HEK293 (cell line): ENCODE measurements around the gene NFE2L1.

Experiments used
- FEZF1 ChIP-seq: fragments of 450-650 bp; formaldehyde crosslinking; IDR thresholded peaks from 2 replicates; pipeline ENCODE4 v1.5.1; 2016; ENCODE audit warnings: missing biosample characterization, missing genetic modification characterization
- OSR2 ChIP-seq: fragments of 450-650 bp; formaldehyde crosslinking; IDR thresholded peaks from 2 replicates; pipeline ENCODE4 v1.5.1; 2016; ENCODE audit warnings: missing biosample characterization, missing genetic modification characterization
- SP7 ChIP-seq: fragments of 450-650 bp; formaldehyde crosslinking; IDR thresholded peaks from 2 replicates; pipeline ENCODE4 v1.5.1; 2016; ENCODE audit warnings: missing biosample characterization, missing genetic modification characterization
- TRIM28 ChIP-seq: IDR thresholded peaks from 2 replicates; pipeline ENCODE4 v1.6.1; 2011; ENCODE audit warnings: low read length, control low read depth, borderline replicate concordance
- YY2 ChIP-seq: fragments of 450-650 bp; formaldehyde crosslinking; IDR thresholded peaks from 2 replicates; pipeline ENCODE4 v1.5.1; 2016; ENCODE audit warnings: missing biosample characterization, missing genetic modification characterization
- ZBTB20 ChIP-seq: fragments of 450-650 bp; formaldehyde crosslinking; IDR thresholded peaks from 2 replicates; pipeline ENCODE4 v1.5.1; 2016; ENCODE audit warnings: missing biosample characterization, missing genetic modification characterization
- ZBTB48 ChIP-seq: fragments of 450-650 bp; formaldehyde crosslinking; IDR thresholded peaks from 2 replicates; pipeline ENCODE4 v1.5.1; 2016; ENCODE audit warnings: missing biosample characterization, missing genetic modification characterization
- ZNF133 ChIP-seq: fragments of 450-650 bp; formaldehyde crosslinking; IDR thresholded peaks from 2 replicates; pipeline ENCODE4 v1.5.1; 2016; ENCODE audit warnings: missing biosample characterization, missing genetic modification characterization
- ZNF16 ChIP-seq: fragments of 450-650 bp; formaldehyde crosslinking; IDR thresholded peaks from 2 replicates; pipeline ENCODE4 v1.5.1; 2016; ENCODE audit warnings: low read depth, missing biosample characterization, missing genetic modification characterization
- ZNF169 ChIP-seq: fragments of 450-650 bp; formaldehyde crosslinking; IDR thresholded peaks from 2 replicates; pipeline ENCODE4 v1.5.1; 2016; ENCODE audit warnings: missing biosample characterization, missing genetic modification characterization
- ZNF211 ChIP-seq: fragments of 450-650 bp; formaldehyde crosslinking; IDR thresholded peaks from 2 replicates; pipeline ENCODE4 v1.5.1; 2016; ENCODE audit warnings: low read depth, missing biosample characterization, missing genetic modification characterization
- ZNF24 ChIP-seq: fragments of 450-650 bp; formaldehyde crosslinking; IDR thresholded peaks from 2 replicates; pipeline ENCODE4 v1.5.1; 2016; ENCODE audit warnings: missing biosample characterization, missing genetic modification characterization
- ZNF292 ChIP-seq: fragments of 450-650 bp; formaldehyde crosslinking; IDR thresholded peaks from 2 replicates; pipeline ENCODE4 v1.5.1; 2016; ENCODE audit warnings: low read depth, missing biosample characterization, missing genetic modification characterization, borderline replicate concordance
- ZNF335 ChIP-seq: fragments of 450-650 bp; formaldehyde crosslinking; conservative IDR thresholded peaks from 2 replicates; pipeline ENCODE4 v1.5.1; 2016; ENCODE audit warnings: missing biosample characterization, missing genetic modification characterization
- ZNF571 ChIP-seq: fragments of 450-650 bp; formaldehyde crosslinking; IDR thresholded peaks from 2 replicates; pipeline ENCODE4 v1.5.0; 2017; ENCODE audit warnings: missing biosample characterization, missing genetic modification characterization
- ZNF660 ChIP-seq: fragments of 450-650 bp; IDR thresholded peaks from 2 replicates; pipeline ENCODE4 v1.5.1; 2018; ENCODE audit warnings: missing biosample characterization, mild to moderate bottlenecking, missing genetic modification characterization
- ZNF701 ChIP-seq: fragments of 450-650 bp; formaldehyde crosslinking; IDR thresholded peaks from 2 replicates; pipeline ENCODE4 v1.5.1; 2016; ENCODE audit warnings: missing biosample characterization, missing genetic modification characterization
- ZNF792 ChIP-seq: fragments of 450-650 bp; formaldehyde crosslinking; IDR thresholded peaks from 2 replicates; pipeline ENCODE4 v1.5.1; 2016; ENCODE audit warnings: missing biosample characterization, missing genetic modification characterization
- TF ChIP-seq, protein P1 (sequence below): fragments of 450-650 bp; formaldehyde crosslinking; conservative IDR thresholded peaks from 2 replicates; pipeline ENCODE4 v1.5.1; 2016; ENCODE audit warnings: low read depth, missing biosample characterization, missing genetic modification characterization
- TF ChIP-seq, protein P2 (sequence below): fragments of 450-650 bp; formaldehyde crosslinking; IDR thresholded peaks from 2 replicates; pipeline ENCODE4 v1.5.0; 2017; ENCODE audit warnings: missing biosample characterization, missing genetic modification characterization, borderline replicate concordance
- TF ChIP-seq, protein P3 (sequence below): fragments of 450-650 bp; formaldehyde crosslinking; IDR thresholded peaks from 2 replicates; pipeline ENCODE4 v1.5.1; 2017; ENCODE audit warnings: missing biosample characterization, missing genetic modification characterization
- TF ChIP-seq, protein P4 (sequence below): fragments of 450-650 bp; formaldehyde crosslinking; IDR thresholded peaks from 2 replicates; pipeline ENCODE4 v1.5.1; 2016; ENCODE audit warnings: missing biosample characterization, missing genetic modification characterization
- TF ChIP-seq, protein P5 (sequence below): fragments of 450-650 bp; formaldehyde crosslinking; IDR thresholded peaks from 2 replicates; pipeline ENCODE4 v1.5.1; 2016; ENCODE audit warnings: missing biosample characterization, missing genetic modification characterization
- TF ChIP-seq, protein P6 (sequence below): fragments of 450-650 bp; formaldehyde crosslinking; IDR thresholded peaks from 2 replicates; pipeline ENCODE4 v1.5.1; 2016; ENCODE audit warnings: missing biosample characterization, missing genetic modification characterization
- TF ChIP-seq, protein P7 (sequence below): fragments of 450-650 bp; formaldehyde crosslinking; IDR thresholded peaks from 2 replicates; pipeline ENCODE4 v1.5.1; 2017; ENCODE audit warnings: missing biosample characterization, missing genetic modification characterization

NFE2L1 gene

DNA sequence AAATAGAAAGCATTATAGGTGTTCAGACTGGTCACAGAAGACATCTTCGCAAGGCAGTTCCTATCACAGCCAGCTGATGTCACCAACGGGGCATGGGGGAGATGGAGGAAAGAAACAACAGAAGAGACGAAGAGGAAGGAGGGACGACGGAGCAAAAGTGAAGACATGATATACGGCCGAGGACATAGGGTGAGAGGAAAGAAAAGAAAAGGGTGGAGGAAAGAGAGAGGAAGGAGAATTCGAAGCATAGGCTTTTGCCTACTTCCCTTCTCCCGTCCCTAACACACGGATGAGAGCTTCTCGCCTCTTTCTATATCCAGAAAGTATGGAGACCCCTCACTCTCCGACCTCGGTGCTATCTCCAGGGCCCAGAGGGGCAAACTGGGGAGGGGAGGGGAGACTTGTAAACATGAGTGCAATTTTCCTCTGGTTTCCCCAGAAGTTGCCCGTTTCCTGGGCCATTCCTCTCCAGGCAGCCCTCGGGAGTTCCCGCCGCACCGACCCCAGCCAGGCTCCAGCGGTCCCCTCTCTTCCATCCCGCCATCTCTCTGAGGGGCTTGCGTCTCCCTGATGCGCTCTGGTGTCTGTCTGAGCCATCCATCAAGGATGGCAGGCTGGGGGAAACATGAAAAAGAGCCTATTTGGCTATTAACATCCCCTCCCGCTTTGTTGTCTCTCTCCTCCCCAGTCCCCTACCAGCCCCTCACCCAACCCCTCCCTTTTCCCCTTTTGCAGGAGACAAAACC is 36.6 kb upstream of the NFE2L1 start (continued):
- TF ChIP-seq OSR2 (no peak), ZNF16 (no peak), ZNF133 (tag by site-specific recombination) (no peak), ZNF211 (tag by site-specific recombination) (no peak), ZNF335 (peak; percentile 85), SP7 (peak; percentile 58), TRIM28 (no peak), ZNF701 (tag by site-specific recombination) (no peak), ZNF292 (tag by site-specific recombination) (no peak), ZNF169 (tag by site-specific recombination) (no peak), ZNF24 (0 out of 2 replicates have a peak, but pooled peaks have one; percentile 44), ZNF792 (tag by site-specific recombination) (no peak), ZNF660 (tag by site-specific recombination) (no peak), FEZF1 (tag by site-specific recombination) (no peak), ZNF571 (tag by site-specific recombination) (no peak), ZBTB48 (tag by site-specific recombination) (peak; percentile 59; the same call in 1 of the 2 replicates), YY2 (tag by site-specific recombination) (peak; percentile 67), ZBTB20 (tag by site-specific recombination) (no peak; the same call in 1 of the 2 replicates)
- TF ChIP-seq, protein P1, sequence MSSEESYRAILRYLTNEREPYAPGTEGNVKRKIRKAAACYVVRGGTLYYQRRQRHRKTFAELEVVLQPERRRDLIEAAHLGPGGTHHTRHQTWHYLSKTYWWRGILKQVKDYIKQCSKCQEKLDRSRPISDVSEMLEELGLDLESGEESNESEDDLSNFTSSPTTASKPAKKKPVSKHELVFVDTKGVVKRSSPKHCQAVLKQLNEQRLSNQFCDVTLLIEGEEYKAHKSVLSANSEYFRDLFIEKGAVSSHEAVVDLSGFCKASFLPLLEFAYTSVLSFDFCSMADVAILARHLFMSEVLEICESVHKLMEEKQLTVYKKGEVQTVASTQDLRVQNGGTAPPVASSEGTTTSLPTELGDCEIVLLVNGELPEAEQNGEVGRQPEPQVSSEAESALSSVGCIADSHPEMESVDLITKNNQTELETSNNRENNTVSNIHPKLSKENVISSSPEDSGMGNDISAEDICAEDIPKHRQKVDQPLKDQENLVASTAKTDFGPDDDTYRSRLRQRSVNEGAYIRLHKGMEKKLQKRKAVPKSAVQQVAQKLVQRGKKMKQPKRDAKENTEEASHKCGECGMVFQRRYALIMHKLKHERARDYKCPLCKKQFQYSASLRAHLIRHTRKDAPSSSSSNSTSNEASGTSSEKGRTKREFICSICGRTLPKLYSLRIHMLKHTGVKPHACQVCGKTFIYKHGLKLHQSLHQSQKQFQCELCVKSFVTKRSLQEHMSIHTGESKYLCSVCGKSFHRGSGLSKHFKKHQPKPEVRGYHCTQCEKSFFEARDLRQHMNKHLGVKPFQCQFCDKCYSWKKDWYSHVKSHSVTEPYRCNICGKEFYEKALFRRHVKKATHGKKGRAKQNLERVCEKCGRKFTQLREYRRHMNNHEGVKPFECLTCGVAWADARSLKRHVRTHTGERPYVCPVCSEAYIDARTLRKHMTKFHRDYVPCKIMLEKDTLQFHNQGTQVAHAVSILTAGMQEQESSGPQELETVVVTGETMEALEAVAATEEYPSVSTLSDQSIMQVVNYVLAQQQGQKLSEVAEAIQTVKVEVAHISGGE (tag by site-specific recombination), result no peak
- TF ChIP-seq, protein P2, sequence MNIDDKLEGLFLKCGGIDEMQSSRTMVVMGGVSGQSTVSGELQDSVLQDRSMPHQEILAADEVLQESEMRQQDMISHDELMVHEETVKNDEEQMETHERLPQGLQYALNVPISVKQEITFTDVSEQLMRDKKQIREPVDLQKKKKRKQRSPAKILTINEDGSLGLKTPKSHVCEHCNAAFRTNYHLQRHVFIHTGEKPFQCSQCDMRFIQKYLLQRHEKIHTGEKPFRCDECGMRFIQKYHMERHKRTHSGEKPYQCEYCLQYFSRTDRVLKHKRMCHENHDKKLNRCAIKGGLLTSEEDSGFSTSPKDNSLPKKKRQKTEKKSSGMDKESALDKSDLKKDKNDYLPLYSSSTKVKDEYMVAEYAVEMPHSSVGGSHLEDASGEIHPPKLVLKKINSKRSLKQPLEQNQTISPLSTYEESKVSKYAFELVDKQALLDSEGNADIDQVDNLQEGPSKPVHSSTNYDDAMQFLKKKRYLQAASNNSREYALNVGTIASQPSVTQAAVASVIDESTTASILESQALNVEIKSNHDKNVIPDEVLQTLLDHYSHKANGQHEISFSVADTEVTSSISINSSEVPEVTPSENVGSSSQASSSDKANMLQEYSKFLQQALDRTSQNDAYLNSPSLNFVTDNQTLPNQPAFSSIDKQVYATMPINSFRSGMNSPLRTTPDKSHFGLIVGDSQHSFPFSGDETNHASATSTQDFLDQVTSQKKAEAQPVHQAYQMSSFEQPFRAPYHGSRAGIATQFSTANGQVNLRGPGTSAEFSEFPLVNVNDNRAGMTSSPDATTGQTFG (tag by site-specific recombination), result no peak
- TF ChIP-seq, protein P3, sequence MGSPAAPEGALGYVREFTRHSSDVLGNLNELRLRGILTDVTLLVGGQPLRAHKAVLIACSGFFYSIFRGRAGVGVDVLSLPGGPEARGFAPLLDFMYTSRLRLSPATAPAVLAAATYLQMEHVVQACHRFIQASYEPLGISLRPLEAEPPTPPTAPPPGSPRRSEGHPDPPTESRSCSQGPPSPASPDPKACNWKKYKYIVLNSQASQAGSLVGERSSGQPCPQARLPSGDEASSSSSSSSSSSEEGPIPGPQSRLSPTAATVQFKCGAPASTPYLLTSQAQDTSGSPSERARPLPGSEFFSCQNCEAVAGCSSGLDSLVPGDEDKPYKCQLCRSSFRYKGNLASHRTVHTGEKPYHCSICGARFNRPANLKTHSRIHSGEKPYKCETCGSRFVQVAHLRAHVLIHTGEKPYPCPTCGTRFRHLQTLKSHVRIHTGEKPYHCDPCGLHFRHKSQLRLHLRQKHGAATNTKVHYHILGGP (tag by site-specific recombination), result no peak
- TF ChIP-seq, protein P4, sequence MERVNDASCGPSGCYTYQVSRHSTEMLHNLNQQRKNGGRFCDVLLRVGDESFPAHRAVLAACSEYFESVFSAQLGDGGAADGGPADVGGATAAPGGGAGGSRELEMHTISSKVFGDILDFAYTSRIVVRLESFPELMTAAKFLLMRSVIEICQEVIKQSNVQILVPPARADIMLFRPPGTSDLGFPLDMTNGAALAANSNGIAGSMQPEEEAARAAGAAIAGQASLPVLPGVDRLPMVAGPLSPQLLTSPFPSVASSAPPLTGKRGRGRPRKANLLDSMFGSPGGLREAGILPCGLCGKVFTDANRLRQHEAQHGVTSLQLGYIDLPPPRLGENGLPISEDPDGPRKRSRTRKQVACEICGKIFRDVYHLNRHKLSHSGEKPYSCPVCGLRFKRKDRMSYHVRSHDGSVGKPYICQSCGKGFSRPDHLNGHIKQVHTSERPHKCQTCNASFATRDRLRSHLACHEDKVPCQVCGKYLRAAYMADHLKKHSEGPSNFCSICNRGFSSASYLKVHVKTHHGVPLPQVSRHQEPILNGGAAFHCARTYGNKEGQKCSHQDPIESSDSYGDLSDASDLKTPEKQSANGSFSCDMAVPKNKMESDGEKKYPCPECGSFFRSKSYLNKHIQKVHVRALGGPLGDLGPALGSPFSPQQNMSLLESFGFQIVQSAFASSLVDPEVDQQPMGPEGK (tag by site-specific recombination), result peak; percentile 52; the same call in 1 of the 2 replicates
- TF ChIP-seq, protein P5, sequence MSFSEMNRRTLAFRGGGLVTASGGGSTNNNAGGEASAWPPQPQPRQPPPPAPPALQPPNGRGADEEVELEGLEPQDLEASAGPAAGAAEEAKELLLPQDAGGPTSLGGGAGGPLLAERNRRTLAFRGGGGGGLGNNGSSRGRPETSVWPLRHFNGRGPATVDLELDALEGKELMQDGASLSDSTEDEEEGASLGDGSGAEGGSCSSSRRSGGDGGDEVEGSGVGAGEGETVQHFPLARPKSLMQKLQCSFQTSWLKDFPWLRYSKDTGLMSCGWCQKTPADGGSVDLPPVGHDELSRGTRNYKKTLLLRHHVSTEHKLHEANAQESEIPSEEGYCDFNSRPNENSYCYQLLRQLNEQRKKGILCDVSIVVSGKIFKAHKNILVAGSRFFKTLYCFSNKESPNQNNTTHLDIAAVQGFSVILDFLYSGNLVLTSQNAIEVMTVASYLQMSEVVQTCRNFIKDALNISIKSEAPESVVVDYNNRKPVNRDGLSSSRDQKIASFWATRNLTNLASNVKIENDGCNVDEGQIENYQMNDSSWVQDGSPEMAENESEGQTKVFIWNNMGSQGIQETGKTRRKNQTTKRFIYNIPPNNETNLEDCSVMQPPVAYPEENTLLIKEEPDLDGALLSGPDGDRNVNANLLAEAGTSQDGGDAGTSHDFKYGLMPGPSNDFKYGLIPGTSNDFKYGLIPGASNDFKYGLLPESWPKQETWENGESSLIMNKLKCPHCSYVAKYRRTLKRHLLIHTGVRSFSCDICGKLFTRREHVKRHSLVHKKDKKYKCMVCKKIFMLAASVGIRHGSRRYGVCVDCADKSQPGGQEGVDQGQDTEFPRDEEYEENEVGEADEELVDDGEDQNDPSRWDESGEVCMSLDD (tag by site-specific recombination), result no peak
- TF ChIP-seq, protein P6, sequence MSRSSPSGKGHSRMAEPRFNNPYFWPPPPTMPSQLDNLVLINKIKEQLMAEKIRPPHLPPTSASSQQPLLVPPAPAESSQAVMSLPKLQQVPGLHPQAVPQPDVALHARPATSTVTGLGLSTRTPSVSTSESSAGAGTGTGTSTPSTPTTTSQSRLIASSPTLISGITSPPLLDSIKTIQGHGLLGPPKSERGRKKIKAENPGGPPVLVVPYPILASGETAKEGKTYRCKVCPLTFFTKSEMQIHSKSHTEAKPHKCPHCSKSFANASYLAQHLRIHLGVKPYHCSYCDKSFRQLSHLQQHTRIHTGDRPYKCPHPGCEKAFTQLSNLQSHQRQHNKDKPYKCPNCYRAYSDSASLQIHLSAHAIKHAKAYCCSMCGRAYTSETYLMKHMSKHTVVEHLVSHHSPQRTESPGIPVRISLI (tag by site-specific recombination), result no peak
- TF ChIP-seq, protein P7, sequence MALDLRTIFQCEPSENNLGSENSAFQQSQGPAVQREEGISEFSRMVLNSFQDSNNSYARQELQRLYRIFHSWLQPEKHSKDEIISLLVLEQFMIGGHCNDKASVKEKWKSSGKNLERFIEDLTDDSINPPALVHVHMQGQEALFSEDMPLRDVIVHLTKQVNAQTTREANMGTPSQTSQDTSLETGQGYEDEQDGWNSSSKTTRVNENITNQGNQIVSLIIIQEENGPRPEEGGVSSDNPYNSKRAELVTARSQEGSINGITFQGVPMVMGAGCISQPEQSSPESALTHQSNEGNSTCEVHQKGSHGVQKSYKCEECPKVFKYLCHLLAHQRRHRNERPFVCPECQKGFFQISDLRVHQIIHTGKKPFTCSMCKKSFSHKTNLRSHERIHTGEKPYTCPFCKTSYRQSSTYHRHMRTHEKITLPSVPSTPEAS (tag by site-specific recombination), result no peak
